B cell (primary cell): Measurements from ENCODE around the gene RNMT. TPM values are rescaled to one million over a fixed set of nuclear protein-coding genes. Genes with fewer than 3 reads are reported as not detected.
"Not testable (repeated sequence)": the region's sequence is repeated elsewhere in the genome, so short reads cannot be mapped to it uniquely, and the experiment has no call there.

Source experiments
- ATAC-seq: fragments of 200-7000 bp; cut with Tn5 transposase; one replicate; pipeline ENCODE4 v1.10.0; 2021; ENCODE audit warnings: low read depth, mild to moderate bottlenecking, moderate number of reproducible peaks, moderate library complexity
- CTCF ChIA-PET: fragments of 350-600 bp; sonication (Branson Sonifier 250); formaldehyde crosslinking; loops from one replicate; lab custom pipeline; 2021; ENCODE audit warnings: antibody characterized with exemption, inconsistent platforms; lab: Charles Lee
- POLR2A ChIA-PET: fragments of 350-600 bp; sonication (Branson Sonifier 250); formaldehyde crosslinking; loops from one replicate; lab custom pipeline; 2021; ENCODE audit warnings: antibody characterized with exemption; lab: Charles Lee
- DNase-seq: peaks from one replicate; pipeline ENCODE4 v3.0.0; 2013
- H2AFZ ChIP-seq: 2 replicates; pipeline ENCODE4 v1.6.1; 2012; ENCODE audit warnings: mild to moderate bottlenecking, low read depth, low read length; ENCODE audit not compliant: insufficient read depth, poor library complexity, severe bottlenecking
- H3K27ac ChIP-seq, 2 donors: 1 replicate in 1 of 2; 2 replicates in 1 of 2; pipeline ENCODE4 v1.5.1; 2012 to 2013; ENCODE audit warnings: low read length in 2 of 2, mild to moderate bottlenecking in 2 of 2, moderate library complexity in 1 of 2
- H3K27me3 ChIP-seq, 4 experiments: fragments of 200-600 bp in 1 of 4; sonication (generic) in 1 of 4; replicated peaks in 1 of 4; 1 replicate in 2 of 4; 2 replicates in 2 of 4; pipeline versions ENCODE4 v1.6.1 to v1.7.0; 2013 to 2016; ENCODE audit warnings: low read length in 3 of 4, mild to moderate bottlenecking in 2 of 4, mixed read lengths in 1 of 4, moderate library complexity in 1 of 4; ENCODE audit not compliant: insufficient read depth in 4 of 4, control insufficient read depth in 3 of 4; ENCODE audit errors: control extremely low read depth in 1 of 4
- H3K36me3 ChIP-seq, 2 experiments: replicated peaks in 1 of 2; 1 replicate in 1 of 2; 2 replicates in 1 of 2; pipeline versions ENCODE4 v1.6.1 to v1.7.1; 2013; ENCODE audit warnings: low read length in 1 of 2; ENCODE audit not compliant: insufficient read depth in 2 of 2, control insufficient read depth in 1 of 2; ENCODE audit errors: control extremely low read depth in 1 of 2, extremely low read depth in 1 of 2
- H3K4me1 ChIP-seq, 2 donors: fragments of 200-600 bp in 1 of 2; sonication (generic) in 1 of 2; 1 replicate in 1 of 2; 2 replicates in 1 of 2; pipeline versions ENCODE4 v1.5.1 to v1.6.1; 2013 to 2017; ENCODE audit warnings: low read length in 2 of 2; ENCODE audit not compliant: control insufficient read depth in 2 of 2, insufficient read depth in 2 of 2
- H3K4me2 ChIP-seq: replicated peaks from 2 replicates; pipeline ENCODE3; 2012; ENCODE audit warnings: mild to moderate bottlenecking, low read depth, low read length; ENCODE audit not compliant: poor library complexity, severe bottlenecking
- H3K4me3 ChIP-seq, 5 experiments: fragments of 200-600 bp in 1 of 5; sonication (generic) in 1 of 5; 1 replicate in 3 of 5; 2 replicates in 2 of 5; pipeline versions ENCODE4 v1.5.1 to v1.7.0; 2011 to 2016; ENCODE audit warnings: low read length in 4 of 5, mild to moderate bottlenecking in 4 of 5, low read depth in 2 of 5, control low read depth in 1 of 5, moderate library complexity in 1 of 5; ENCODE audit not compliant: insufficient read depth in 1 of 5; ENCODE audit errors: control extremely low read depth in 1 of 5, extremely low read depth in 1 of 5
- H3K79me2 ChIP-seq: fragments of 200-600 bp; sonication (generic); one replicate; pipeline ENCODE4 v1.6.0; 2016; ENCODE audit warnings: low read length; ENCODE audit not compliant: control insufficient read depth, insufficient read depth
- H3K9ac ChIP-seq: fragments of 200-600 bp; sonication (generic); 2 replicates; pipeline ENCODE4 v1.6.1; 2017; ENCODE audit warnings: mild to moderate bottlenecking, low read length, moderate library complexity
- H3K9me3 ChIP-seq, 3 donors: one replicate each; pipeline versions ENCODE4 v1.6.1 to v1.7.1; 2013; ENCODE audit warnings: low read length in 2 of 3; ENCODE audit not compliant: control insufficient read depth in 2 of 3, insufficient read depth in 1 of 3; ENCODE audit errors: control extremely low read depth in 1 of 3
- H4K20me1 ChIP-seq: 2 replicates; pipeline ENCODE4 v1.6.0; 2012; ENCODE audit warnings: mild to moderate bottlenecking, low read length; ENCODE audit not compliant: insufficient read depth, control insufficient read depth, poor library complexity, severe bottlenecking
- H3K27ac Mint-ChIP-seq: one replicate; pipeline ENCODE4 v1.8.0; 2021; ENCODE audit warnings: mixed read lengths
- H3K27me3 Mint-ChIP-seq: one replicate; pipeline ENCODE4 v1.8.0; 2021; ENCODE audit warnings: mixed read lengths
- H3K4me1 Mint-ChIP-seq: one replicate; pipeline ENCODE4 v1.8.0; 2021; ENCODE audit warnings: mixed read lengths
- H3K4me3 Mint-ChIP-seq: one replicate; pipeline ENCODE4 v1.8.0; 2021; ENCODE audit warnings: mixed read lengths
- H3K9me3 Mint-ChIP-seq: one replicate; pipeline ENCODE4 v1.8.0; 2022; ENCODE audit warnings: mixed read lengths; ENCODE audit not compliant: insufficient read depth
- EZH2 ChIP-seq: IDR thresholded peaks from 2 replicates; pipeline ENCODE4 v1.6.1; 2012; ENCODE audit warnings: borderline replicate concordance, low read depth, mild to moderate bottlenecking, moderate library complexity, low read length; ENCODE audit not compliant: insufficient read depth, poor library complexity, severe bottlenecking
- WGBS: methylation state at CpG from one replicate; pipeline ENCODE4 v1.1.5; 2013; ENCODE audit warnings: missing lambda C conversion rate; ENCODE audit not compliant: insufficient coverage; 5-methylcytosine and 5-hydroxymethylcytosine counted together
- intact Hi-C: fragments of 100-400 bp; cut with micrococcal nuclease; formaldehyde crosslinking; loops from one replicate; pipeline ENCODE4 v1.10.0; 2022
- polyA plus RNA-seq: library from polyadenylated mRNA; depleted of rRNA; stranded (reverse); fragments of >200 nt; gene quantifications from 2 replicates; pipeline ENCODE4 v1.2.3, GENCODE V29; 2012
- total RNA-seq, 2 donors: library from RNA; stranded (reverse); fragments of 120-200 nt in 1 of 2; gene quantifications; 1 replicate in 1 of 2; 2 replicates in 1 of 2; pipeline versions ENCODE4 v1.2.3 to v1.2.4, GENCODE V29; 2013 to 2022
- TF ChIP-seq, protein P1 (sequence below): fragments of 200-600 bp; IDR thresholded peaks from one replicate; pipeline ENCODE4 v1.8.0; 2022; ENCODE audit warnings: antibody characterized with exemption, mild to moderate bottlenecking

Gene RNMT
- total and polyA plus RNA-seq, 2 donors (not counting 1 experiment from before 2014, with no cell fraction given): 15.4 to 57.8 TPM

DNA sequence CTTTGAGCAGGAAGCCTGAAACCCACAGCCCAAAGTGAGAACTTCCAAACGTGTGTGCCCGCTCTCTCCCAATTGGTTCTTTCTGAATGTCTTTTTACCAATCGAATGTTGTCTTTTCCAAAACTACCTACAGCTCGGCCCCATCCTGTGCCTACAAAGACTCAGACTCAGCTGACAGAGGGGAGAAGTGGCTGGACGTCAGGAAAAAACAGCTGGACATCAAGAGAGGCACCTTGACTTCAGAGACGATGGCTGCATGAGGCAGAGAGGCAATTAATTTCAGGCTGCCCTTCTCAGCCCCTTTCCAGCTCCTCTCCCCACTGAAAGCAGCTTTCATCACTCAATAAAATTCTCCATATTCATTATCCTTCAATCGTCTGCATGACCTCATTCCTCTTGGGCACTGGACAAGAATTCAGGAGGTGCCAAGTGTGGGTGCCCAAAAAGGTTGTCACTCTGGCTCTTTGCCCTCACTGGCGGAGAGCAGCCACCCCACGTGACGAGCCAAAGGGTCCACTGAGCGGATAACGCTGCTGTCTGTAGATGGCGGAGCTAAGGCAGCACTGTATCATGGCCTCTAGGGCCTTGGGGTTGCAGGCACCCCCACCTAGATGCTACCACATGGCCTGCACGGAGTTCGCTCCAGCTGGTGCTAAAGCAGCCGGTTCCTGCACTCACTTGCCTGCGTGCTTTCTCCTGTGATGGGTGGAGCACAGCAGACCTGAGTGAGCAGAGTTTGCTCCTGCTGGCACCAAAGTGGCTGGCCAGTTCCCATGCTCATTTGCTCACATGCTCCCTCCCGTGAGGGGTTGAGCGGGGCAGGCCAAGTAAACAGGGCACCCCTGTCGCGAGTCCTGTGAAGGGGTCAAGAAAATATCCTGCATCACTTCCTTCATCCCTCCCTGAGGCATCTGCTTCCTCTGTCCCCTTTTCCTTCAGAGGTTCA, 38.0 kb upstream of the RNMT start:
- Mint-ChIP-seq H3K4me1 (peaks cover 18% of the 10 kb centered on the region), H3K4me3 (no peak overlapping the region)
- H3K79me2 ChIP-seq: peaks cover 55% of the 10 kb centered on the region

DNA sequence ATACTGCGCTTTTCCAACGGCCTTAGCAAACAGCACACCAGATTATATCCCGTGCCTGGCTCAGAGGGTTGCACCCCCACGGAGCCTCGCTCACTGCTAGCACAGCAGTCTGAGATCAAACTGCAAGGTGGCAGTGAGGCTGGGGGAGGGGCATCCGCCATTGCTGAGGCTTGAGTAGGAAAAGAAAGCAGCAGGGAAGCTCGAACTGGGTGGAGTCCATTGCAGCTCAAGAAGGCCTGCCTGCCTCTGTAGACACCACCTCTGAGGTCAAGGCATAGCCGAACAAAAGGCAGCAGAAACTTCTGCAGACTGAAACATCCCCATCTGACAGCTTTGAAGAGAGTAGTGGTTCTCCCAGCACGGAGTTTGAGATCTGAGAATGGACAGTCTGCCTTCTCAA, 36.4 kb upstream of the RNMT start:
- H3K9ac ChIP-seq, POLR2A ChIA-PET, H3K4me3 Mint-ChIP-seq, H3K27ac ChIP-seq, CTCF ChIA-PET, H3K9me3 Mint-ChIP-seq, H2AFZ ChIP-seq, H3K27ac Mint-ChIP-seq, intact Hi-C loops, H3K36me3 ChIP-seq, H3K27me3 Mint-ChIP-seq, DNase-seq, H3K4me3 ChIP-seq, H3K27me3 ChIP-seq, H3K4me1 ChIP-seq, ATAC-seq, H3K4me2 ChIP-seq, H3K9me3 ChIP-seq: not testable (repeated sequence)
- Histone ChIP-seq H4K20me1 (peaks cover 18% of the 10 kb centered on the region), H3K79me2 (peaks cover 50% of the 10 kb centered on the region)
- H3K4me1 Mint-ChIP-seq: peaks cover 25% of the 10 kb centered on the region
- 96% methylated on average over 9 of the region's 9 CpGs for WGBS

More for the DNA sequence above, 38.0 kb upstream of the RNMT start:
- WGBS: 91% methylated on average over 20 of the region's 21 CpGs
- POLR2A ChIA-PET: no interaction called here
- ATAC-seq: no peak
- Histone ChIP-seq H3K4me1 (no peaks in the 10 kb centered on the region), H3K4me3 (no peak overlapping the region), H3K27me3 (no peaks in the 10 kb centered on the region), H2AFZ (no peak overlapping the region), H3K27ac (no peak overlapping the region), H3K36me3 (peaks cover 0 to 3% of the 10 kb centered on the region in 2 experiments), H3K9ac (no peak overlapping the region), H3K9me3 (no peaks in the 10 kb centered on the region), H3K4me2 (no peak overlapping the region), H4K20me1 (peaks cover 18% of the 10 kb centered on the region)
- DNase-seq: no peak
- H3K27me3 Mint-ChIP-seq: no peaks in the 10 kb centered on the region
- CTCF ChIA-PET: no interaction called here
- no peaks in the 10 kb centered on the region for H3K9me3 Mint-ChIP-seq
- intact Hi-C loops: no loop called here
- H3K27ac Mint-ChIP-seq: no peak overlapping the region
- TF ChIP-seq EZH2: no peak
- TF ChIP-seq, protein P1, sequence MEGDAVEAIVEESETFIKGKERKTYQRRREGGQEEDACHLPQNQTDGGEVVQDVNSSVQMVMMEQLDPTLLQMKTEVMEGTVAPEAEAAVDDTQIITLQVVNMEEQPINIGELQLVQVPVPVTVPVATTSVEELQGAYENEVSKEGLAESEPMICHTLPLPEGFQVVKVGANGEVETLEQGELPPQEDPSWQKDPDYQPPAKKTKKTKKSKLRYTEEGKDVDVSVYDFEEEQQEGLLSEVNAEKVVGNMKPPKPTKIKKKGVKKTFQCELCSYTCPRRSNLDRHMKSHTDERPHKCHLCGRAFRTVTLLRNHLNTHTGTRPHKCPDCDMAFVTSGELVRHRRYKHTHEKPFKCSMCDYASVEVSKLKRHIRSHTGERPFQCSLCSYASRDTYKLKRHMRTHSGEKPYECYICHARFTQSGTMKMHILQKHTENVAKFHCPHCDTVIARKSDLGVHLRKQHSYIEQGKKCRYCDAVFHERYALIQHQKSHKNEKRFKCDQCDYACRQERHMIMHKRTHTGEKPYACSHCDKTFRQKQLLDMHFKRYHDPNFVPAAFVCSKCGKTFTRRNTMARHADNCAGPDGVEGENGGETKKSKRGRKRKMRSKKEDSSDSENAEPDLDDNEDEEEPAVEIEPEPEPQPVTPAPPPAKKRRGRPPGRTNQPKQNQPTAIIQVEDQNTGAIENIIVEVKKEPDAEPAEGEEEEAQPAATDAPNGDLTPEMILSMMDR: no peak

DNA sequence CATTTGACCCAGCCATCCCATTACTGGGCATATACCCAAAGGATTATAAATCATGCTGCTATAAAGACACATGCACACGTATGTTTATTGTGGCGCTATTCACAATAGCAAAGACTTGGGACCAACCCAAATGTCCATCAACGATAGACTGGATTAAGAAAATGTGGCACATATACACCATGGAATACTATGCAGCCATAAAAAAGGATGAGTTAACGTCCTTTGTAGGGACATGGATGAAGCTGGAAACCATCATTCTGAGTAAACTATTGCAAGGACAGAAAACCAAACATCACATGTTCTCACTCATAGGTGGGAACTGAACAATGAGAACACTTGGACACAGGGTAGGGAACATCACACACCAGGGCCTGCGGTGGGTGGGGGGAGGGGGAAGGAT, 31.1 kb upstream of the RNMT start:
- H3K27ac ChIP-seq, H3K27me3 ChIP-seq, H3K9me3 Mint-ChIP-seq, H3K4me2 ChIP-seq, H3K27me3 Mint-ChIP-seq, H3K27ac Mint-ChIP-seq, ATAC-seq, CTCF ChIA-PET, H3K4me3 Mint-ChIP-seq, H3K4me3 ChIP-seq, DNase-seq, H2AFZ ChIP-seq, H4K20me1 ChIP-seq, intact Hi-C loops, POLR2A ChIA-PET, H3K36me3 ChIP-seq, H3K4me1 ChIP-seq, H3K9me3 ChIP-seq, H3K9ac ChIP-seq: not testable (repeated sequence)
- peaks cover 31% of the 10 kb centered on the region for H3K4me1 Mint-ChIP-seq
- WGBS: no CpG with 5 or more reads among the region's 5 CpGs
- peaks cover 48% of the 10 kb centered on the region for H3K79me2 ChIP-seq
